Nephron (organoid): Measurements from ENCODE around the gene RGSL1.

Experiments used
- H3K27ac Mint-ChIP-seq, 3 experiments: 2 replicates each; pipeline ENCODE4 v1.8.0; 2020; ENCODE audit warnings: mixed read lengths in 3 of 3, mild to moderate bottlenecking in 2 of 3, moderate library complexity in 1 of 3
- H3K27me3 Mint-ChIP-seq: 2 replicates; pipeline ENCODE4 v1.8.0; 2021; ENCODE audit warnings: low read depth, mild to moderate bottlenecking, moderate library complexity, mixed read lengths
- H3K36me3 Mint-ChIP-seq: 2 replicates; pipeline ENCODE4 v1.8.0; 2020; ENCODE audit warnings: low read depth, mixed read lengths
- H3K4me1 Mint-ChIP-seq: 2 replicates; pipeline ENCODE4 v1.8.0; 2020; ENCODE audit warnings: mixed read lengths
- H3K4me3 Mint-ChIP-seq, 3 experiments: 2 replicates each; pipeline ENCODE4 v1.8.0; 2020; ENCODE audit warnings: mild to moderate bottlenecking in 3 of 3, mixed read lengths in 3 of 3, moderate library complexity in 2 of 3
- H3K9me3 Mint-ChIP-seq: 2 replicates; pipeline ENCODE4 v1.8.0; 2020; ENCODE audit warnings: mixed read lengths
- TF ChIP-seq, protein P1 (sequence below), 3 experiments: fragments of 200-600 bp; sonication (generic); IDR thresholded peaks; one replicate each; pipeline ENCODE4 v1.5.0; 2021; ENCODE audit warnings: antibody characterized with exemption in 3 of 3; ENCODE audit not compliant: unreplicated experiment in 3 of 3

RGSL1 gene

DNA sequence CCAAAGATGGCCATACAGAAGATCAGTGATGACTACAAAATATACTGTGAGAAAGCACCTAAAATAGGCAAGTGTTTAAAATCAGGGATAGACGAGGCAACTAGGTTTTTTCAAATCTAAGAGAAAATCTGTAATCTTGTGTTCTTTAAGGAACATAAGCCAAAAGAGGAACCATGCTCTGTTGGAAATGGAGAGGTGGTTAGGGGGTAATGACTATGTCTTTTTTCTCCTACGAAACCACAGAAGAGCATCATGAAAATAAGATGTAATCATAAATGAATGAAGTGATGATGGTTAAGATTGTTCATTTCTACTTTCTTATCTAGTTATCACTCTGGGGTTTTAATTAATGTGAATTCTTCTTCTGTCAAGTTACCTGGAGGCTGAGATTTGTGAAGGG lies 43.1 kb downstream of the RGSL1 start:
- no peaks in the 10 kb centered on the region for H3K27me3 Mint-ChIP-seq
- H3K27ac Mint-ChIP-seq: no peak overlapping the region
- H3K9me3 Mint-ChIP-seq: no peaks in the 10 kb centered on the region
- H3K4me1 Mint-ChIP-seq: no peaks in the 10 kb centered on the region
- no peak overlapping the region for H3K4me3 Mint-ChIP-seq
- TF ChIP-seq, protein P1, sequence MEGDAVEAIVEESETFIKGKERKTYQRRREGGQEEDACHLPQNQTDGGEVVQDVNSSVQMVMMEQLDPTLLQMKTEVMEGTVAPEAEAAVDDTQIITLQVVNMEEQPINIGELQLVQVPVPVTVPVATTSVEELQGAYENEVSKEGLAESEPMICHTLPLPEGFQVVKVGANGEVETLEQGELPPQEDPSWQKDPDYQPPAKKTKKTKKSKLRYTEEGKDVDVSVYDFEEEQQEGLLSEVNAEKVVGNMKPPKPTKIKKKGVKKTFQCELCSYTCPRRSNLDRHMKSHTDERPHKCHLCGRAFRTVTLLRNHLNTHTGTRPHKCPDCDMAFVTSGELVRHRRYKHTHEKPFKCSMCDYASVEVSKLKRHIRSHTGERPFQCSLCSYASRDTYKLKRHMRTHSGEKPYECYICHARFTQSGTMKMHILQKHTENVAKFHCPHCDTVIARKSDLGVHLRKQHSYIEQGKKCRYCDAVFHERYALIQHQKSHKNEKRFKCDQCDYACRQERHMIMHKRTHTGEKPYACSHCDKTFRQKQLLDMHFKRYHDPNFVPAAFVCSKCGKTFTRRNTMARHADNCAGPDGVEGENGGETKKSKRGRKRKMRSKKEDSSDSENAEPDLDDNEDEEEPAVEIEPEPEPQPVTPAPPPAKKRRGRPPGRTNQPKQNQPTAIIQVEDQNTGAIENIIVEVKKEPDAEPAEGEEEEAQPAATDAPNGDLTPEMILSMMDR (IDR thresholded peaks at IDR 0.05; ENCODE audit: unreplicated experiment in 3 of 3): no peak
- H3K36me3 Mint-ChIP-seq: no peaks in the 10 kb centered on the region

DNA sequence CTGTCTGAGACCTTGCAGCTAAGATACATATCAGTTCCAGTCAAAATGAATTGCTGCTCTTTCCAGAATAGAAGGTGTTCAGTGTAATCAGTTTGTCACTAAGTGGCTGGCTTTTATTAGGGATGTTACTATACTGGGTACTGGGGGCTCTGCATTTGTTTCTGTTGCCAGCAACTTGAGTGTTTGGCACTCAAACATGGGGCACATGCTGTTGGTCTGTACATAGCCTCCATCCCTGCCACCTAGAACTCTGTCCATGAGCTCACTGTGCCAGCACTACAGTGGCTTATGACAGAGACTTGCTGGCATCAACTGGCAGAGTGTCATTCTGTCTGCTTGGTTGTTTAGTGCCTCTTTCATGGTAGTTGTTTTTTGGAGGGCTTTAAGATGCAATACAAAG lies 45.1 kb downstream of the RGSL1 start:
- H3K4me3 Mint-ChIP-seq: no peak overlapping the region
- H3K27me3 Mint-ChIP-seq: no peaks in the 10 kb centered on the region
- H3K27ac Mint-ChIP-seq: no peak overlapping the region
- TF ChIP-seq, protein P1 (IDR thresholded peaks at IDR 0.05; ENCODE audit: unreplicated experiment in 3 of 3): no peak
- H3K36me3 Mint-ChIP-seq: no peaks in the 10 kb centered on the region
- no peaks in the 10 kb centered on the region for H3K4me1 Mint-ChIP-seq
- no peaks in the 10 kb centered on the region for H3K9me3 Mint-ChIP-seq

- Mint-ChIP-seq H3K36me3 (no peaks in the 10 kb centered on the region), H3K4me1 (no peaks in the 10 kb centered on the region), H3K4me3 (no peak overlapping the region), H3K9me3 (no peaks in the 10 kb centered on the region), H3K27ac (no peak overlapping the region), H3K27me3 (no peaks in the 10 kb centered on the region)
- TF ChIP-seq, protein P1 (IDR thresholded peaks at IDR 0.05; ENCODE audit: unreplicated experiment in 3 of 3): no peak
Measured at GRCh38 chr1:182495693-182496092, 45.7 kb downstream of the RGSL1 start.

DNA sequence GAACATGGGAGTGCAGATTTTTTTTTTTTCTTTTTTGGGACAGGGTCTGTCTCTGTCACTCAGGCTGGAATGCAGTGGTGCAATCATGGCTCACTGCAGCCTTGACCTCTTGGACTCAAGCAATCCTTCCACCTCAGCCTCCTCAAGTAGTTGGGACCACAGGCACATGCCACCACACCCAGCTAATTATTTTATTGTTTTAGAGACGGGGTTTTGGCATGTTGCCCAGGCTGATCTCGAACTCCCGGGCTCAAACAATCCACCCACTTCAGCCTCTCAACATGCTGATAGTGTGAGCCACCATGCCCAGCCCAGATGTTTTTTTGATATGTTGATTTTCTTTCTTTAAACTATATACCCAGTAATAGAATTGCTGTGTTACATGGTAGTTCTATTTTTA lies 57.7 kb downstream of the RGSL1 start:
- Mint-ChIP-seq H3K27me3 (peaks cover 3% of the 10 kb centered on the region), H3K4me3 (no peak overlapping the region), H3K4me1 (no peaks in the 10 kb centered on the region), H3K9me3 (peaks cover 19% of the 10 kb centered on the region), H3K36me3 (no peaks in the 10 kb centered on the region), H3K27ac (no peak overlapping the region)
- TF ChIP-seq, protein P1 (IDR thresholded peaks at IDR 0.05; ENCODE audit: unreplicated experiment in 3 of 3): no peak

DNA sequence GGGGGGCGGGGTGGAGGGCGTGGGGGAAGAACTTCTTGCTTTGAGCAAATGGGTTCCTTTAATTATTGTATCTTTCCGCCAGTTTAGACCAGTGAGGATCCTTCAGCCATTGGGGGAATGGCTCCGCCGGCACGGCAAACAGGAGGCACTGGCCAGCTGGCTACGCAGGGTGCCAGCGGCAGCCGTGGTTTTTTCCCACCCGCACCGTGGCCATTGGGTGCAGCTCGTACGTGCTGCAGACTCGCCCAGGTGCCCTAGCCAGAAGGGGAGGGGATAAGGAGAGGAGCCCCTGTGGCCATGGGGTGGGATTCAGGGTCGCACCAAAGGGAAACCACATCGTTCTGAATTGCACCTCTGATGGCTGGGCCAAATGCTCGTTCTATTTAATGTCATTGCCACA lies 65.6 kb downstream of the RGSL1 start:
- Mint-ChIP-seq H3K4me1 (no peaks in the 10 kb centered on the region), H3K4me3 (no peak overlapping the region), H3K36me3 (no peaks in the 10 kb centered on the region), H3K9me3 (peaks cover 40% of the 10 kb centered on the region), H3K27me3 (peaks cover 3% of the 10 kb centered on the region), H3K27ac (no peak overlapping the region)
- TF ChIP-seq, protein P1 (IDR thresholded peaks at IDR 0.05; ENCODE audit: unreplicated experiment in 3 of 3): no peak

DNA sequence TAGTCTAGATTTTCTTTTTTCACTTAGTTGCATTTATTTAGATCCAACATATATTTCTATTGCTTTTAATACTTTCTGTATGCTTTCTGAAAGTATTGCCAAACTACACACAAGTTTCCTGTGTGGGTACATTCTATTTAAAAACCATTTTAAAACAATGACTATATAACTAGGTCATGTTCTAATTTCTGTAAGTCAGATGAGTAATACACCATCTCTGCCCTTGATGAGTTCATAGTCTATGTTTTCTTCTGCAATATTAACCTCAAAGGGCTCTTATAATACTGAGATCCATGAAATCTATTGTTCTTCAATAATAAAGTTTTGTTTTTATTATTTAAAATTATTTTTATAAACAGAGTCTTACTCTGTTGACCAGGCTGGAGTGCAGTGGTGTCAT lies 70.8 kb downstream of the RGSL1 start:
- H3K4me3 Mint-ChIP-seq: no peak overlapping the region
- no peak overlapping the region for H3K27ac Mint-ChIP-seq
- no peaks in the 10 kb centered on the region for H3K27me3 Mint-ChIP-seq
- TF ChIP-seq, protein P1 (IDR thresholded peaks at IDR 0.05; ENCODE audit: unreplicated experiment in 3 of 3): no peak
- no peaks in the 10 kb centered on the region for H3K36me3 Mint-ChIP-seq
- no peaks in the 10 kb centered on the region for H3K4me1 Mint-ChIP-seq
- H3K9me3 Mint-ChIP-seq: peaks cover 37% of the 10 kb centered on the region
